A549 (cell line): ENCODE measurements around the gene MTHFR. TPM values are rescaled to one million over a fixed set of nuclear protein-coding genes. Genes with fewer than 3 reads are reported as not detected.

Experiments used
- ATAC-seq, 2 experiments: fragments of 200-7000 bp in 1 of 2; fragments of >200 bp in 1 of 2; cut with Nextera tagmentation in 1 of 2; cut with Tn5 transposase in 1 of 2; 3 replicates each; pipeline versions ENCODE4 v1.8.0 to v1.9.1; 2018 to 2020; ENCODE audit warnings: mild to moderate bottlenecking in 1 of 2, moderate library complexity in 1 of 2
- CTCF ChIA-PET: fragments of 300-600 bp; sonication (Branson Sonifier 250); formaldehyde crosslinking; extraction: SDS; loops from one replicate; lab custom pipeline; 2021; ENCODE audit warnings: antibody characterized with exemption, inconsistent platforms; lab: Yijun Ruan, JAX
- POLR2A ChIA-PET: fragments of 350-600 bp; formaldehyde crosslinking; extraction: SDS; loops from one replicate; lab custom pipeline; 2021; ENCODE audit warnings: antibody characterized with exemption, inconsistent platforms; lab: Yijun Ruan, JAX
- DNase-seq, 2 experiments: peaks; one replicate each; pipeline versions ENCODE4 v3.0.0 to v3.0.0-alpha.2; 2011 to 2016; ENCODE audit warnings: low read depth in 1 of 2, low spot score in 1 of 2
- FAIRE-seq: peaks from 2 replicates; lab custom pipeline; 2011; peaks lifted over from hg19 to GRCh38; lab: Jason Lieb, UNC
- H3K27ac ChIP-seq, 2 experiments: fragments of >200 bp; sonication (Bioruptor Twin); formaldehyde crosslinking; 3 replicates each; pipeline ENCODE4 v1.5.1; 2016 to 2017
- H3K4me1 ChIP-seq: fragments of >200 bp; sonication (Bioruptor Twin); formaldehyde crosslinking; 3 replicates; pipeline ENCODE4 v1.6.1; 2016
- H3K4me2 ChIP-seq: fragments of >200 bp; sonication (Bioruptor Twin); formaldehyde crosslinking; 3 replicates; pipeline ENCODE4 v1.6.1; 2016
- H3K4me3 ChIP-seq: fragments of >200 bp; sonication (Bioruptor Twin); formaldehyde crosslinking; 3 replicates; pipeline ENCODE4 v1.5.1; 2016
- H3K9me3 ChIP-seq: fragments of >200 bp; sonication (Bioruptor Twin); formaldehyde crosslinking; 3 replicates; pipeline ENCODE4 v1.6.1; 2016
- ATOH8 ChIP-seq: fragments of 250-450 bp; sonication (Bioruptor Pico); IDR thresholded peaks from 2 replicates; pipeline ENCODE4 v1.5.0; 2020; ENCODE audit warnings: low read depth, mild to moderate bottlenecking, moderate library complexity
- BHLHE40 ChIP-seq: IDR thresholded peaks from 2 replicates; pipeline ENCODE4 v1.6.1; 2012; ENCODE audit warnings: low read depth, low read length, inconsistent platforms
- CBX8 ChIP-seq: fragments of 200-600 bp; sonication (generic); IDR thresholded peaks from 2 replicates; pipeline ENCODE4 v1.6.1; 2016
- EHMT2 ChIP-seq: fragments of 200-600 bp; sonication (generic); IDR thresholded peaks from 2 replicates; pipeline ENCODE4 v1.6.1; 2016; ENCODE audit warnings: antibody characterized with exemption, low read depth, mild to moderate bottlenecking, moderate library complexity
- EP300 ChIP-seq, 2 experiments: fragments of >200 bp; sonication (Bioruptor Twin); formaldehyde crosslinking; IDR thresholded peaks; 2 replicates in 1 of 2; 3 replicates in 1 of 2; pipeline ENCODE4 v1.6.1; 2016 to 2017
- FOSL2 ChIP-seq, 2 experiments: fragments of 450-650 bp in 1 of 2; fragments of >200 bp in 1 of 2; sonication (Bioruptor Twin) in 1 of 2; formaldehyde crosslinking; IDR thresholded peaks; 2 replicates each; pipeline versions ENCODE4 v1.5.0 to v1.6.1; 2016 to 2020; ENCODE audit warnings: mild to moderate bottlenecking in 1 of 2, moderate library complexity in 1 of 2
- HEYL ChIP-seq: fragments of 250-450 bp; sonication (Bioruptor Pico); IDR thresholded peaks from 2 replicates; pipeline ENCODE4 v1.8.0; 2021; ENCODE audit warnings: mild to moderate bottlenecking, moderate library complexity
- HMGXB4 ChIP-seq: fragments of 250-450 bp; sonication (Bioruptor Pico); IDR thresholded peaks from 2 replicates; pipeline ENCODE4 v1.5.0; 2021; ENCODE audit warnings: mild to moderate bottlenecking, moderate library complexity, borderline replicate concordance
- HOXA7 ChIP-seq: fragments of 250-450 bp; sonication (Bioruptor Pico); IDR thresholded peaks from 2 replicates; pipeline ENCODE4 v1.5.0; 2020; ENCODE audit warnings: mild to moderate bottlenecking, moderate library complexity
- HOXB13 ChIP-seq: fragments of 250-450 bp; sonication (Bioruptor Pico); IDR thresholded peaks from 2 replicates; pipeline ENCODE4 v1.5.0; 2020; ENCODE audit warnings: low read depth, mild to moderate bottlenecking, moderate library complexity
- JUN ChIP-seq, 2 experiments: fragments of >200 bp; sonication (Bioruptor Twin); formaldehyde crosslinking; IDR thresholded peaks; 2 replicates in 1 of 2; 3 replicates in 1 of 2; pipeline ENCODE4 v1.6.1; 2016 to 2017
- JUNB ChIP-seq: fragments of >200 bp; sonication (Bioruptor Twin); formaldehyde crosslinking; IDR thresholded peaks from 2 replicates; pipeline ENCODE4 v1.6.1; 2016
- KDM5A ChIP-seq: fragments of 200-600 bp; sonication (generic); IDR thresholded peaks from 2 replicates; pipeline ENCODE4 v1.6.1; 2016; ENCODE audit warnings: antibody characterized with exemption, mild to moderate bottlenecking
- MAFK ChIP-seq: fragments of 450-650 bp; IDR thresholded peaks from 2 replicates; pipeline ENCODE4 v1.6.1; 2014; ENCODE audit not compliant: partially characterized antibody
- MAZ ChIP-seq: fragments of 150-350 bp; IDR thresholded peaks from 2 replicates; pipeline ENCODE4 v1.6.1; 2014; ENCODE audit warnings: antibody characterized with exemption, low read depth, low read length, borderline replicate concordance
- NR3C1 ChIP-seq: fragments of >200 bp; sonication (Bioruptor Twin); formaldehyde crosslinking; IDR thresholded peaks from 3 replicates; pipeline ENCODE4 v1.6.1; 2017
- PHF8 ChIP-seq: fragments of 200-600 bp; sonication (generic); IDR thresholded peaks from 2 replicates; pipeline ENCODE4 v1.6.1; 2016; ENCODE audit warnings: low read depth, mild to moderate bottlenecking, antibody characterized with exemption, moderate library complexity, borderline replicate concordance
- POLR2A ChIP-seq: IDR thresholded peaks from 2 replicates; pipeline ENCODE4 v1.6.1; 2012; ENCODE audit warnings: mild to moderate bottlenecking, low read length
- RARB ChIP-seq: fragments of 250-450 bp; sonication (Bioruptor Pico); IDR thresholded peaks from 2 replicates; pipeline ENCODE4 v1.8.0; 2021; ENCODE audit warnings: mild to moderate bottlenecking, moderate library complexity
- RFX5 ChIP-seq: fragments of 450-650 bp; IDR thresholded peaks from 2 replicates; pipeline ENCODE4 v1.7.1; 2014; ENCODE audit warnings: antibody characterized with exemption, mild to moderate bottlenecking, moderate library complexity
- SMC3 ChIP-seq: fragments of >200 bp; sonication (Bioruptor Twin); formaldehyde crosslinking; IDR thresholded peaks from 3 replicates; pipeline ENCODE4 v1.6.1; 2018; ENCODE audit warnings: inconsistent platforms
- TFCP2L1 ChIP-seq: fragments of 250-450 bp; sonication (Bioruptor Pico); IDR thresholded peaks from 2 replicates; pipeline ENCODE4 v1.5.0; 2021; ENCODE audit warnings: mild to moderate bottlenecking
- TP53 ChIP-seq: fragments of 250-450 bp; sonication (Bioruptor Pico); IDR thresholded peaks from 2 replicates; pipeline ENCODE4 v1.5.0; 2021; ENCODE audit warnings: mild to moderate bottlenecking, moderate library complexity
- ZNF302 ChIP-seq: fragments of 250-450 bp; sonication (Bioruptor Pico); IDR thresholded peaks from 2 replicates; pipeline ENCODE4 v1.9.0; 2021; ENCODE audit warnings: inconsistent platforms, mild to moderate bottlenecking, moderate library complexity
- WGBS: methylation state at CpG from one replicate; pipeline ENCODE4 v1.1.6; 2017; ENCODE audit errors: missing lambda C conversion rate; 5-methylcytosine and 5-hydroxymethylcytosine counted together
- polyA plus RNA-seq, 4 experiments: library from polyadenylated mRNA; depleted of rRNA in 3 of 4; stranded (reverse); fragments of >200 nt; fragmentation: RNase III in 1 of 4; extraction: RNeasy Plus Mini Kit Qiagen cat#74134 plus additional on column Dnase treatment in 1 of 4; gene quantifications; 2 replicates in 3 of 4; 3 replicates in 1 of 4; pipeline ENCODE4 v1.2.3, GENCODE V29; 2011 to 2017
- TF ChIP-seq, protein P1 (sequence below): fragments of >200 bp; sonication (Bioruptor Twin); formaldehyde crosslinking; IDR thresholded peaks from 3 replicates; pipeline ENCODE4 v1.5.1; 2016
- TF ChIP-seq, protein P2 (sequence below): fragments of >200 bp; sonication (Bioruptor Twin); formaldehyde crosslinking; IDR thresholded peaks from 3 replicates; pipeline ENCODE4 v1.6.1; 2016
- TF ChIP-seq, protein P3 (sequence below): fragments of >200 bp; sonication (Bioruptor Twin); formaldehyde crosslinking; IDR thresholded peaks from 2 replicates; pipeline ENCODE4 v1.6.1; 2016

Gene MTHFR
- polyA plus RNA-seq, 2 of the 4 experiments (the other 2 are of a cell fraction), result 4.5 to 5.2 TPM

DNA sequence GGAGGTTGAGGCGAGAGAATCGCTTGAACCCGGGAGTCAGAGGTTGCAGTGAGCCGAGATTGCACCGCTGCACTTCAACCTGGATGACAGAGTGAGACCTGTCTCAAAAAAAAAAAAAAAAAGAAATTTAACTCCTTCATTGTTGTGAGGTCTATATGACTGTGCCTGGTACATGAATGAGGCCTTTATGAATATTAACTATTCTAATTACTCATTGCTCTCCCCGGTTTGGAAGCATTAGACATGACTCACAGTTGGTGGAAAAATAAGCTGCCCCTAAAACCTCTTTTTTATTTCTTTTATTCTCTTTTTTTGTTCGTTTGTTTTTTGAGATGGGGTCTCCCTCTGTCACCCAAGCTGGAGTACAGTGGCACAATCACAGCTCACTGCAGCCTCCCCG lies 49.7 kb upstream of the MTHFR start:
- H3K4me1 ChIP-seq, result no peaks in the 10 kb centered on the region; the same call in 2 of the 3 replicates
- 26% methylated on average over 8 of the region's 8 CpGs for WGBS

GRCh38 chr1:11854519-11854918 lies 48.8 kb upstream of the MTHFR start:
- ChIA-PET CTCF (interaction anchor here (0.7 to 3.7 kb wide), 8 partner anchors 10 to 182 kb away, joined by 3 to 21 read pairs (median 3); no protein-coding TSS in a partner anchor), POLR2A (interaction anchor here (1.3 kb wide), 1 partner anchor 53 kb away, joined by 4 read pairs; no protein-coding TSS in a partner anchor)
- H3K27ac ChIP-seq, result no peak overlapping the region
- H3K4me3 ChIP-seq, result no peak overlapping the region
- H3K4me1 ChIP-seq, result no peaks in the 10 kb centered on the region; the same call in 2 of the 3 replicates
- no peak overlapping the region for H3K4me2 ChIP-seq
- TF ChIP-seq ZNF302 (no peak), CBX8 (no peak), HMGXB4 (no peak), HEYL (CRISPR knock-in tag) (no peak), JUNB (no peak)
- ATAC-seq, result no peak
- DNase-seq, result no peak
- 17% methylated on average over 5 of the region's 8 CpGs for whole genome bisulfite sequencing
- no peak for FAIRE-seq
- no peaks in the 10 kb centered on the region for H3K9me3 ChIP-seq

More for the DNA sequence above, 49.7 kb upstream of the MTHFR start:
- H3K9me3 ChIP-seq, result no peaks in the 10 kb centered on the region
- TF ChIP-seq MAZ (no peak), TFCP2L1 (no peak), JUN (IDR thresholded peaks at IDR 0.05) (no peak), MAFK (no peak), TP53 (CRISPR knock-in tag) (no peak), RARB (CRISPR knock-in tag) (no peak), NR3C1 (no peak), POLR2A (no peak)
- TF ChIP-seq, protein P1, sequence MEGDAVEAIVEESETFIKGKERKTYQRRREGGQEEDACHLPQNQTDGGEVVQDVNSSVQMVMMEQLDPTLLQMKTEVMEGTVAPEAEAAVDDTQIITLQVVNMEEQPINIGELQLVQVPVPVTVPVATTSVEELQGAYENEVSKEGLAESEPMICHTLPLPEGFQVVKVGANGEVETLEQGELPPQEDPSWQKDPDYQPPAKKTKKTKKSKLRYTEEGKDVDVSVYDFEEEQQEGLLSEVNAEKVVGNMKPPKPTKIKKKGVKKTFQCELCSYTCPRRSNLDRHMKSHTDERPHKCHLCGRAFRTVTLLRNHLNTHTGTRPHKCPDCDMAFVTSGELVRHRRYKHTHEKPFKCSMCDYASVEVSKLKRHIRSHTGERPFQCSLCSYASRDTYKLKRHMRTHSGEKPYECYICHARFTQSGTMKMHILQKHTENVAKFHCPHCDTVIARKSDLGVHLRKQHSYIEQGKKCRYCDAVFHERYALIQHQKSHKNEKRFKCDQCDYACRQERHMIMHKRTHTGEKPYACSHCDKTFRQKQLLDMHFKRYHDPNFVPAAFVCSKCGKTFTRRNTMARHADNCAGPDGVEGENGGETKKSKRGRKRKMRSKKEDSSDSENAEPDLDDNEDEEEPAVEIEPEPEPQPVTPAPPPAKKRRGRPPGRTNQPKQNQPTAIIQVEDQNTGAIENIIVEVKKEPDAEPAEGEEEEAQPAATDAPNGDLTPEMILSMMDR, result no peak
- TF ChIP-seq, all 56 proteins: peak for 0
- no peak for ATAC-seq
- FAIRE-seq, result no peak
- Histone ChIP-seq H3K27ac (no peak overlapping the region), H3K4me2 (no peak overlapping the region), H3K4me3 (no peak overlapping the region)
- no peak for DNase-seq
- POLR2A ChIA-PET, result interaction anchor here (0.9 kb wide), 1 partner anchor 53 kb away, joined by 3 read pairs; no protein-coding TSS in a partner anchor
- CTCF ChIA-PET, result interaction anchor here (0.7 to 3.7 kb wide), 3 partner anchors 16 to 121 kb away, joined by 3 to 21 read pairs (median 5); no protein-coding TSS in a partner anchor

DNA sequence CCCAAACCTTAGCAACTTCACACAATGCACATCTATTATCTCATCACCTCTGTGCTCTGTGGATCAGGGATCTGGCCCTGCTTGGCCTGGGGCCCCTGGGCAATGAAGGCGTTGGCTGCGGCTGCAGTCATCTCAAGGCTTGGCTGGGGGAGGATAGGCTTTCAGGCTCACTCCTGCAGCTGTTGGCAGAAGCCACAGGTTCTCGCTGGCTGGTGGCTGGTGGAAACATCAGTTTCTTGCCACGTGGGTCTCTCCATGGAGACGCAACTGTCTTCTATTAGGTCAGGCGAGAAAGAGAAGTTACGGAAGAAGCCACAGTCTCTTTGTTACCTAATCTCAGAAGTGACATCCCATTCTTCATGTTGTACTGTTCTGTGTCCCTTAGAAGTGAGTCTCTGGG lies 45.4 kb upstream of the MTHFR start:
- 66% methylated on average over 7 of the region's 7 CpGs for WGBS
- TF ChIP-seq HOXB13 (no peak), PHF8 (no peak), NR3C1 (no peak), FOSL2 (IDR thresholded peaks at IDR 0.05) (no peak), FOSL2 (CRISPR knock-in tag; IDR thresholded peaks at IDR 0.05) (no peak), HMGXB4 (no peak), BHLHE40 (no peak), ATOH8 (CRISPR knock-in tag) (no peak), EP300 (IDR thresholded peaks at IDR 0.05) (no peak), HOXA7 (CRISPR knock-in tag) (no peak), MAFK (no peak), POLR2A (no peak), RFX5 (no peak), MAZ (no peak), KDM5A (no peak), EHMT2 (no peak), SMC3 (no peak)
- TF ChIP-seq, protein P2, sequence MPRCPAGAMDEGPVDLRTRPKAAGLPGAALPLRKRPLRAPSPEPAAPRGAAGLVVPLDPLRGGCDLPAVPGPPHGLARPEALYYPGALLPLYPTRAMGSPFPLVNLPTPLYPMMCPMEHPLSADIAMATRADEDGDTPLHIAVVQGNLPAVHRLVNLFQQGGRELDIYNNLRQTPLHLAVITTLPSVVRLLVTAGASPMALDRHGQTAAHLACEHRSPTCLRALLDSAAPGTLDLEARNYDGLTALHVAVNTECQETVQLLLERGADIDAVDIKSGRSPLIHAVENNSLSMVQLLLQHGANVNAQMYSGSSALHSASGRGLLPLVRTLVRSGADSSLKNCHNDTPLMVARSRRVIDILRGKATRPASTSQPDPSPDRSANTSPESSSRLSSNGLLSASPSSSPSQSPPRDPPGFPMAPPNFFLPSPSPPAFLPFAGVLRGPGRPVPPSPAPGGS, result no peak
- TF ChIP-seq, protein P3, sequence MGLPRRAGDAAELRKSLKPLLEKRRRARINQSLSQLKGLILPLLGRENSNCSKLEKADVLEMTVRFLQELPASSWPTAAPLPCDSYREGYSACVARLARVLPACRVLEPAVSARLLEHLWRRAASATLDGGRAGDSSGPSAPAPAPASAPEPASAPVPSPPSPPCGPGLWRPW, result no peak
- Histone ChIP-seq H3K4me2 (no peak overlapping the region), H3K4me3 (no peak overlapping the region), H3K27ac (no peak overlapping the region), H3K9me3 (no peaks in the 10 kb centered on the region), H3K4me1 (no peaks in the 10 kb centered on the region)
- ChIA-PET CTCF (interaction anchor here (2.5 kb wide), 1 partner anchor 42 kb away, joined by 9 read pairs; no protein-coding TSS in a partner anchor), POLR2A (no interaction called here)
- FAIRE-seq (no peak), DNase-seq (no peak), ATAC-seq (peak in 1 of 2 experiments; percentile 15; a peak in 1 of 6 replicates)
